DMS114 treated with DMSO at 0.1 percent for 48 hours (cell line): Measurements from ENCODE around the gene PDGFA.

Experiments used
- DNase-seq: peaks from one replicate; lab custom pipeline; 2025; ENCODE audit not compliant: unreplicated experiment; lab: John Stamatoyannopoulos, UW

Gene PDGFA

GRCh38 chr7:517774-518629, 1.6 kb downstream of the PDGFA start:
- no peak for DNase-seq

- DNase-seq = no peak
Observed at GRCh38 chr7:516606-517456, 2.8 kb downstream of the PDGFA start.

GRCh38 chr7:516216-516605, 3.4 kb downstream of the PDGFA start:
- no peak for DNase-seq

GRCh38 chr7:515628-516027, 4.0 kb downstream of the PDGFA start:
- DNase-seq = no peak

GRCh38 chr7:514651-515598, 4.7 kb downstream of the PDGFA start:
- no peak for DNase-seq

GRCh38 chr7:514242-514641, 5.4 kb downstream of the PDGFA start:
- no peak for DNase-seq

GRCh38 chr7:513521-514166, 6.0 kb downstream of the PDGFA start:
- no peak for DNase-seq

GRCh38 chr7:512541-513311, 6.9 kb downstream of the PDGFA start:
- DNase-seq = no peak

GRCh38 chr7:512146-512510, 7.5 kb downstream of the PDGFA start:
- DNase-seq = no peak

- DNase-seq = no peak
Observed at GRCh38 chr7:511476-512145, 8.0 kb downstream of the PDGFA start.

GRCh38 chr7:510782-511281, 8.8 kb downstream of the PDGFA start:
- DNase-seq = no peak

GRCh38 chr7:510131-510481, 9.5 kb downstream of the PDGFA start:
- DNase-seq = no peak

- DNase-seq = no peak
Observed at GRCh38 chr7:509426-510130, 10.1 kb downstream of the PDGFA start.

- no peak for DNase-seq
Observed at GRCh38 chr7:508461-509170, 11.0 kb downstream of the PDGFA start.

- no peak for DNase-seq
Observed at GRCh38 chr7:507623-508300, 11.9 kb downstream of the PDGFA start.

- DNase-seq = no peak
Observed at GRCh38 chr7:506921-507622, 12.6 kb downstream of the PDGFA start.

- DNase-seq = no peak
Observed at GRCh38 chr7:506391-506831, 13.2 kb downstream of the PDGFA start.
